Skin of body (tissue), 2 donors: ENCODE results near the gene ABCA5. TPM values are rescaled to one million over a fixed set of nuclear protein-coding genes. Genes with fewer than 3 reads are reported as not detected.

Experiments
- DNase-seq: peaks from one replicate; lab custom pipeline; 2025; lab: John Stamatoyannopoulos, UW
- total RNA-seq: library from RNA; depleted of rRNA; stranded (reverse); fragments of >200 nt; gene quantifications from one replicate; pipeline ENCODE4 v1.2.3, GENCODE V29; 2014

Gene ABCA5
- total RNA-seq = 35.7 TPM

- peak; percentile 57 for DNase-seq
Measured at GRCh38 chr17:69327060-69327831, at the start of gene ABCA5. ABCA5 (minus strand) TSS chr17:69327133; CDS start chr17:69314415, 12,718 bp downstream.

- no peak for DNase-seq
Measured at GRCh38 chr17:69375229-69375628, 48.3 kb upstream of the ABCA5 start.

- no peak for DNase-seq
Measured at GRCh38 chr17:69373069-69373468, 46.1 kb upstream of the ABCA5 start.

- DNase-seq = no peak
Measured at GRCh38 chr17:69367298-69367697, 40.4 kb upstream of the ABCA5 start.

GRCh38 chr17:69363488-69364210 is 36.7 kb upstream of the ABCA5 start:
- DNase-seq = no peak

GRCh38 chr17:69361156-69361555 is 34.2 kb upstream of the ABCA5 start:
- no peak for DNase-seq

- DNase-seq = no peak
Measured at GRCh38 chr17:69358688-69359596, 32.0 kb upstream of the ABCA5 start.

- no peak for DNase-seq
Measured at GRCh38 chr17:69357701-69358100, 30.8 kb upstream of the ABCA5 start.

GRCh38 chr17:69356625-69357024 is 29.7 kb upstream of the ABCA5 start:
- DNase-seq = no peak

GRCh38 chr17:69350911-69351310 is 24.0 kb upstream of the ABCA5 start:
- DNase-seq = no peak

- DNase-seq = no peak
Measured at GRCh38 chr17:69348429-69348828, 21.5 kb upstream of the ABCA5 start.

- no peak for DNase-seq
Measured at GRCh38 chr17:69346766-69347165, 19.8 kb upstream of the ABCA5 start.

GRCh38 chr17:69344939-69345338 is 18.0 kb upstream of the ABCA5 start:
- DNase-seq = no peak

- no peak for DNase-seq
Measured at GRCh38 chr17:69342896-69343644, 16.1 kb upstream of the ABCA5 start.

- no peak for DNase-seq
Measured at GRCh38 chr17:69339937-69340336, 13.0 kb upstream of the ABCA5 start.

GRCh38 chr17:69336996-69337395 is 10.1 kb upstream of the ABCA5 start:
- DNase-seq = no peak

- DNase-seq = no peak
Measured at GRCh38 chr17:69336580-69336979, 9.6 kb upstream of the ABCA5 start.

- DNase-seq = no peak
Measured at GRCh38 chr17:69335058-69335457, 8.1 kb upstream of the ABCA5 start.

GRCh38 chr17:69333561-69333960 is 6.6 kb upstream of the ABCA5 start:
- DNase-seq = no peak

- DNase-seq = no peak
Measured at GRCh38 chr17:69331756-69332155, 4.8 kb upstream of the ABCA5 start.
